Panc1 (cell line): ENCODE measurements around the gene UNC93B1. TPM values are rescaled to one million over a fixed set of nuclear protein-coding genes. Genes with fewer than 3 reads are reported as not detected.

Experiments used
- ATAC-seq: fragments of 200-7000 bp; cut with Tn5 transposase; 2 replicates; pipeline ENCODE4 v1.9.1; 2020; ENCODE audit warnings: mild to moderate bottlenecking, moderate library complexity
- BruUV-seq: library from RNA; stranded (reverse); fragments of 400-500 nt; replicated peaks from 2 replicates; lab custom pipeline; 2021; lab: Mats Ljungman, UMichigan
- CTCF ChIA-PET: fragments of 300-600 bp; sonication (Branson Sonifier 250); formaldehyde crosslinking; loops from one replicate; lab custom pipeline; 2022; ENCODE audit warnings: antibody characterized with exemption; lab: Charles Lee
- POLR2A ChIA-PET: fragments of 300-600 bp; sonication (Branson Sonifier 250); formaldehyde crosslinking; loops from one replicate; lab custom pipeline; 2022; ENCODE audit warnings: antibody characterized with exemption; lab: Charles Lee
- DNase-seq: peaks from one replicate; pipeline ENCODE4 v3.0.0-alpha.2; 2010; ENCODE audit warnings: low read depth, low spot score
- H3K27ac ChIP-seq: 2 replicates; pipeline ENCODE4 v1.5.1; 2011; ENCODE audit warnings: mild to moderate bottlenecking, low read length, inconsistent platforms
- H3K27me3 ChIP-seq: fragments of 200-500 bp; sonication (Bioruptor generic); 2 replicates; pipeline ENCODE4 v1.6.0; 2014; ENCODE audit warnings: low read length, inconsistent platforms; ENCODE audit not compliant: control insufficient read depth, insufficient read depth
- H3K36me3 ChIP-seq: fragments of 200-500 bp; sonication (Bioruptor generic); 2 replicates; pipeline ENCODE4 v1.5.1; 2014; ENCODE audit warnings: inconsistent platforms, mild to moderate bottlenecking, low read length, moderate library complexity; ENCODE audit not compliant: control insufficient read depth, insufficient read depth
- H3K4me1 ChIP-seq: 2 replicates; pipeline ENCODE4 v1.5.1; 2011; ENCODE audit warnings: inconsistent platforms, mild to moderate bottlenecking, low read length, moderate library complexity; ENCODE audit not compliant: control insufficient read depth, insufficient read depth
- H3K4me3 ChIP-seq, 2 experiments: 2 replicates each; pipeline ENCODE4 v1.5.1; 2011 to 2012; ENCODE audit warnings: low read depth in 2 of 2, low read length in 2 of 2, mild to moderate bottlenecking in 2 of 2, inconsistent platforms in 1 of 2, moderate library complexity in 1 of 2
- H3K9me3 ChIP-seq: fragments of 200-500 bp; sonication (Bioruptor generic); 2 replicates; pipeline ENCODE4 v1.5.1; 2014; ENCODE audit warnings: low read depth, mild to moderate bottlenecking, inconsistent platforms, low read length, moderate library complexity; ENCODE audit not compliant: control insufficient read depth, insufficient read depth
- POLR2AphosphoS5 ChIP-seq: IDR thresholded peaks from 2 replicates; pipeline ENCODE4 v1.6.1; 2012; ENCODE audit warnings: mild to moderate bottlenecking, low read depth, low read length, moderate library complexity
- SIN3A ChIP-seq: IDR thresholded peaks from 2 replicates; pipeline ENCODE4 v1.6.1; 2012; ENCODE audit warnings: low read depth, mild to moderate bottlenecking, low read length, moderate library complexity, borderline replicate concordance; ENCODE audit not compliant: insufficient read depth
- TCF7L2 ChIP-seq: IDR thresholded peaks from 2 replicates; pipeline ENCODE4 v1.6.1; 2011; ENCODE audit warnings: mild to moderate bottlenecking, low read depth, low read length, inconsistent platforms
- in situ Hi-C: cut with HindIII; loops from 2 replicates; pipeline ENCODE4 v1.10.0; 2016; ENCODE audit warnings: low sequenced_read_pairs, low pct_unique_long_range_greater_than_20kb
- intact Hi-C: fragments of 100-400 bp; cut with micrococcal nuclease; formaldehyde crosslinking; loops from one replicate; pipeline ENCODE4 v1.10.0; 2022; ENCODE audit not compliant: unreplicated experiment
- total RNA-seq: library from RNA; stranded (reverse); gene quantifications from one replicate; pipeline ENCODE4 v1.2.1, GENCODE V29; 2021; ENCODE audit not compliant: unreplicated experiment
- TF ChIP-seq, protein P1 (sequence below): fragments of 450-650 bp; IDR thresholded peaks from 2 replicates; pipeline ENCODE4 v1.5.1; 2017; ENCODE audit warnings: mild to moderate bottlenecking
- TF ChIP-seq, protein P2 (sequence below), 2 experiments: IDR thresholded peaks; 2 replicates each; pipeline ENCODE4 v1.6.1; 2011 to 2012; ENCODE audit warnings: low read depth in 2 of 2, control low read depth in 1 of 2, low read length in 1 of 2, mild to moderate bottlenecking in 1 of 2, moderate library complexity in 1 of 2; ENCODE audit not compliant: insufficient read depth in 1 of 2

UNC93B1 gene
- total RNA-seq, 1 experiment from 2014 or later = 54.1 TPM

GRCh38 chr11:68016161-68016903, 12.4 kb upstream of the UNC93B1 start:
- H3K9me3 ChIP-seq = no peaks in the 10 kb centered on the region
- H3K4me3 ChIP-seq = no peak overlapping the region
- no TSS peak for BruUV-seq
- ChIA-PET POLR2A (no interaction called here), CTCF (no interaction called here)
- in situ Hi-C loops = no loop called here
- H3K36me3 ChIP-seq = no peaks in the 10 kb centered on the region
- H3K27me3 ChIP-seq = no peaks in the 10 kb centered on the region
- 0 out of 2 replicates have a peak, but pooled peaks have one; percentile 5 for ATAC-seq
- DNase-seq = no peak
- peak overlapping the region; percentile 36; the same call in 1 of the 2 replicates for H3K27ac ChIP-seq
- H3K4me1 ChIP-seq = peaks cover 75% of the 10 kb centered on the region
- no peak for TF ChIP-seq POLR2AphosphoS5
- TF ChIP-seq, protein P1, sequence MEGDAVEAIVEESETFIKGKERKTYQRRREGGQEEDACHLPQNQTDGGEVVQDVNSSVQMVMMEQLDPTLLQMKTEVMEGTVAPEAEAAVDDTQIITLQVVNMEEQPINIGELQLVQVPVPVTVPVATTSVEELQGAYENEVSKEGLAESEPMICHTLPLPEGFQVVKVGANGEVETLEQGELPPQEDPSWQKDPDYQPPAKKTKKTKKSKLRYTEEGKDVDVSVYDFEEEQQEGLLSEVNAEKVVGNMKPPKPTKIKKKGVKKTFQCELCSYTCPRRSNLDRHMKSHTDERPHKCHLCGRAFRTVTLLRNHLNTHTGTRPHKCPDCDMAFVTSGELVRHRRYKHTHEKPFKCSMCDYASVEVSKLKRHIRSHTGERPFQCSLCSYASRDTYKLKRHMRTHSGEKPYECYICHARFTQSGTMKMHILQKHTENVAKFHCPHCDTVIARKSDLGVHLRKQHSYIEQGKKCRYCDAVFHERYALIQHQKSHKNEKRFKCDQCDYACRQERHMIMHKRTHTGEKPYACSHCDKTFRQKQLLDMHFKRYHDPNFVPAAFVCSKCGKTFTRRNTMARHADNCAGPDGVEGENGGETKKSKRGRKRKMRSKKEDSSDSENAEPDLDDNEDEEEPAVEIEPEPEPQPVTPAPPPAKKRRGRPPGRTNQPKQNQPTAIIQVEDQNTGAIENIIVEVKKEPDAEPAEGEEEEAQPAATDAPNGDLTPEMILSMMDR = no peak
- TF ChIP-seq TCF7L2 = no peak
- no peak for TF ChIP-seq SIN3A
- TF ChIP-seq, protein P2, sequence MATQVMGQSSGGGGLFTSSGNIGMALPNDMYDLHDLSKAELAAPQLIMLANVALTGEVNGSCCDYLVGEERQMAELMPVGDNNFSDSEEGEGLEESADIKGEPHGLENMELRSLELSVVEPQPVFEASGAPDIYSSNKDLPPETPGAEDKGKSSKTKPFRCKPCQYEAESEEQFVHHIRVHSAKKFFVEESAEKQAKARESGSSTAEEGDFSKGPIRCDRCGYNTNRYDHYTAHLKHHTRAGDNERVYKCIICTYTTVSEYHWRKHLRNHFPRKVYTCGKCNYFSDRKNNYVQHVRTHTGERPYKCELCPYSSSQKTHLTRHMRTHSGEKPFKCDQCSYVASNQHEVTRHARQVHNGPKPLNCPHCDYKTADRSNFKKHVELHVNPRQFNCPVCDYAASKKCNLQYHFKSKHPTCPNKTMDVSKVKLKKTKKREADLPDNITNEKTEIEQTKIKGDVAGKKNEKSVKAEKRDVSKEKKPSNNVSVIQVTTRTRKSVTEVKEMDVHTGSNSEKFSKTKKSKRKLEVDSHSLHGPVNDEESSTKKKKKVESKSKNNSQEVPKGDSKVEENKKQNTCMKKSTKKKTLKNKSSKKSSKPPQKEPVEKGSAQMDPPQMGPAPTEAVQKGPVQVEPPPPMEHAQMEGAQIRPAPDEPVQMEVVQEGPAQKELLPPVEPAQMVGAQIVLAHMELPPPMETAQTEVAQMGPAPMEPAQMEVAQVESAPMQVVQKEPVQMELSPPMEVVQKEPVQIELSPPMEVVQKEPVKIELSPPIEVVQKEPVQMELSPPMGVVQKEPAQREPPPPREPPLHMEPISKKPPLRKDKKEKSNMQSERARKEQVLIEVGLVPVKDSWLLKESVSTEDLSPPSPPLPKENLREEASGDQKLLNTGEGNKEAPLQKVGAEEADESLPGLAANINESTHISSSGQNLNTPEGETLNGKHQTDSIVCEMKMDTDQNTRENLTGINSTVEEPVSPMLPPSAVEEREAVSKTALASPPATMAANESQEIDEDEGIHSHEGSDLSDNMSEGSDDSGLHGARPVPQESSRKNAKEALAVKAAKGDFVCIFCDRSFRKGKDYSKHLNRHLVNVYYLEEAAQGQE (IDR thresholded peaks at IDR 0.05; ENCODE audit: insufficient read depth in 1 of 2, low read depth in 2 of 2, low read length in 1 of 2) = no peak
- intact Hi-C loops = no loop called here

- in situ Hi-C loops (no loop called here), intact Hi-C loops (no loop called here)
- ATAC-seq (no peak), DNase-seq (no peak)
- POLR2A ChIA-PET = no interaction called here
- no TSS peak for BruUV-seq
- TF ChIP-seq, protein P2 (IDR thresholded peaks at IDR 0.05; ENCODE audit: insufficient read depth in 1 of 2, low read depth in 2 of 2, low read length in 1 of 2) = no peak
- TF ChIP-seq POLR2AphosphoS5 = no peak
- no peak for TF ChIP-seq TCF7L2
- TF ChIP-seq, protein P1 = no peak
- TF ChIP-seq SIN3A = no peak
- Histone ChIP-seq H3K27ac (no peak overlapping the region), H3K4me1 (peaks cover 76% of the 10 kb centered on the region), H3K36me3 (no peaks in the 10 kb centered on the region), H3K27me3 (no peaks in the 10 kb centered on the region), H3K9me3 (no peaks in the 10 kb centered on the region), H3K4me3 (no peak overlapping the region)
- CTCF ChIA-PET = no interaction called here
Observed at GRCh38 chr11:68015467-68015866, 11.6 kb upstream of the UNC93B1 start.
